ENCODE data around the gene MTHFSD.

The MTHFSD gene

GRCh38 chr16:86501989-86502855, 52.8 kb downstream of the MTHFSD start:
- peak overlapping the region; percentile 86 to 96 for H3K4me3 ChIP-seq (ENCODE audit: low read length in 2 of 2)
- peaks cover 72% of the 10 kb centered on the region for H3K4me1 ChIP-seq (ENCODE audit: control insufficient read depth, insufficient read depth, low read length)
- peak overlapping the region; percentile 98 to 100 for H3K9ac ChIP-seq (ENCODE audit: low read length in 2 of 2)
- peak overlapping the region; percentile 99 for H3K27ac ChIP-seq (ENCODE audit: low read length)
- no peaks in the 10 kb centered on the region for H3K9me3 ChIP-seq (ENCODE audit: control insufficient read depth in 2 of 2, low read length in 2 of 2)
- H3K36me3 ChIP-seq (ENCODE audit: control insufficient read depth in 2 of 2, insufficient read depth in 2 of 2, low read length in 2 of 2): no peaks in the 10 kb centered on the region
- H3K27me3 ChIP-seq (ENCODE audit: control insufficient read depth in 1 of 2, insufficient read depth in 2 of 2, low read length in 2 of 2): peaks cover 0 to 5% of the 10 kb centered on the region in 2 donors

DNA sequence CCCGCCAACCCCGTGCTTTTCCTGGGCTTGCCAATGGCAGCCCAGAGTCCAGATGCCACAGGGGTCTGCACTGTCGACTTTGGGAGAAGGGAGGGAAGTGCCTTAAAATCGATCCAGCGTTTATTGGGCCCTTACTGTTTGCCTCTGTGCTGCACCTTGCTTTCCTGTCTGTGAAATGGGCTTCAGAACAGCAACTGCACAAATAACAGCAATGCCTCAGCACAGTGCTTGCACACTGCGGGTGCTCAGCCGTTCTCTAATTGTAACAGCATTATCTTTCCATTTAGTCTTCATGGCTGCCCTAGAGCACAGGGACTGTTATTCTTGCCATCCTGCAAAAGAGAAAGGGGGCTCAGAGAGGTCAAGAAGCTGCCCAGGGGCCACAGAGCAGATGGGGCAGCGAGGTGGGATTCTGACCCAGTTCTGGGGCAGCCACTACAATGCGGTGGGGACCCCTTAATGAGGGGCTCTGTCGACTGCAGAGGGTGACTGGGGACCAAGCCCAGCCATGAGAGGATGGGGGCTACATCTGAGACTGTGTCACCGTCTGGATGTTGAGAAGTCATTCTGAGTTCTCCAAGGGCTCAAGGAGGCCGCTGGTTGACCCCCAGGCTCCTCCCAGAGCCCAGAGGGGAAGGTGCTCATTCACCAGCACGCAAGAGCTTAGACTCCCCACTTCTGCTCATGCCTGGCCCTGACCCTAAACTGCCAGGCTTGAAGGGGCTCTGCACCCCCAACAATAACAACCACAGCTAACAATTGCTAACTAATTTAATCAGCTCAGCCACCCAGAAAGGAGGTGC, 54.1 kb downstream of the MTHFSD start:
- no peaks in the 10 kb centered on the region for H3K9me3 ChIP-seq (ENCODE audit: control insufficient read depth in 2 of 2, low read length in 2 of 2)
- peak overlapping the region; percentile 99 for H3K27ac ChIP-seq (ENCODE audit: low read length)
- H3K4me3 ChIP-seq (ENCODE audit: low read length in 2 of 2): peak overlapping the region; percentile 86 to 96
- peaks cover 0 to 5% of the 10 kb centered on the region in 2 donors for H3K27me3 ChIP-seq (ENCODE audit: control insufficient read depth in 1 of 2, insufficient read depth in 2 of 2, low read length in 2 of 2)
- no peaks in the 10 kb centered on the region for H3K36me3 ChIP-seq (ENCODE audit: control insufficient read depth in 2 of 2, insufficient read depth in 2 of 2, low read length in 2 of 2)
- peak overlapping the region; percentile 98 to 100 for H3K9ac ChIP-seq (ENCODE audit: low read length in 2 of 2)
- H3K4me1 ChIP-seq (ENCODE audit: control insufficient read depth, insufficient read depth, low read length): peaks cover 60% of the 10 kb centered on the region

- Histone ChIP-seq H3K4me1 (ENCODE audit: control insufficient read depth, insufficient read depth, low read length) (peaks cover 62% of the 10 kb centered on the region), H3K9ac (ENCODE audit: low read length in 2 of 2) (peak overlapping the region; percentile 98 to 100), H3K4me3 (ENCODE audit: low read length in 2 of 2) (peak overlapping the region; percentile 86 to 96), H3K27me3 (ENCODE audit: control insufficient read depth in 1 of 2, insufficient read depth in 2 of 2, low read length in 2 of 2) (peaks cover 0 to 5% of the 10 kb centered on the region in 2 donors), H3K27ac (ENCODE audit: low read length) (peak overlapping the region; percentile 99), H3K36me3 (ENCODE audit: control insufficient read depth in 2 of 2, insufficient read depth in 2 of 2, low read length in 2 of 2) (no peaks in the 10 kb centered on the region), H3K9me3 (ENCODE audit: control insufficient read depth in 2 of 2, low read length in 2 of 2) (no peaks in the 10 kb centered on the region)
Measured at GRCh38 chr16:86499889-86500707, 54.9 kb downstream of the MTHFSD start.

GRCh38 chr16:86499440-86499786, 55.6 kb downstream of the MTHFSD start:
- Histone ChIP-seq H3K36me3 (ENCODE audit: control insufficient read depth in 2 of 2, insufficient read depth in 2 of 2, low read length in 2 of 2) (no peaks in the 10 kb centered on the region), H3K4me3 (ENCODE audit: low read length in 2 of 2) (peak overlapping the region; percentile 86 to 96), H3K9ac (ENCODE audit: low read length in 2 of 2) (peak overlapping the region; percentile 98 to 100), H3K4me1 (ENCODE audit: control insufficient read depth, insufficient read depth, low read length) (peaks cover 61% of the 10 kb centered on the region), H3K9me3 (ENCODE audit: control insufficient read depth in 2 of 2, low read length in 2 of 2) (no peaks in the 10 kb centered on the region), H3K27me3 (ENCODE audit: control insufficient read depth in 1 of 2, insufficient read depth in 2 of 2, low read length in 2 of 2) (peaks cover 2 to 3% of the 10 kb centered on the region in 2 donors), H3K27ac (ENCODE audit: low read length) (peak overlapping the region; percentile 99)

DNA sequence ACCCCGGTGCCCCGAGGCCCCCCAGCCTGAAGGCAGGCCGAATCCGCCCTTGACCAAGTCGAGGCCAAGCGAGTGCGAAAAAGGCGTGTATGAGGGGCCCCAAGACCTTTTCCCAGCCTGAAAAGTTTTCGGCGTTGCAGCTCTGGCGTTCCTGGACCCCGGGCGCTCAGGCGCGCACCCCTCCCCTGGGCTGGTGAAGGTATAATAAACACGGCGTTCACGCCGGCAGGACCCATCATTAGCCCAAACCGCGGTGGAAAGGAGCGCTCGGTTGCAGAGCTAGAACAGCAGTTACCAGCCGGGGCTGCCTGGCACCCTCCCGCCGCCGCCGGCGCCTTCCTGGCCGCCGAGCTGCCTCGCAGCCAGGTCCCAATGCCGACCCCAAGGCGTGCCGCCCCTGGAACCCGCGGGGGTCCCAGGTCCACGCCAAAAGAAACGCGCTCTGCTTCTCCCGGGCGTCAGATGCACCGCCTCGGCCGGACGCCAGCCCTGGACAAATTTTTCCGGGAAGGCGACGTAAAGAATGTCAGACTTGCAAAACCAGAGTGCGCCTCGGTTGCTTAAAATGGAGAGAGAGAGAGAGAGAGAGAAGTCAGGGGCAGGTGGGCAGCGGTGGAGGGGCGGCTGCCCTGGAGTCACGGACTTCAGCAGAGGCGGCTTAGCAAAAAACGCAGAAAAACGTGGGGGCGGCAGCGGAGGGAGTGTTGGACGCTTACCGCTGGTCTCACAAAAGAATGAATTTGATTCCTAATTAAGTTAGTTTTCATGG, 56.2 kb downstream of the MTHFSD start:
- Histone ChIP-seq H3K4me1 (ENCODE audit: control insufficient read depth, insufficient read depth, low read length) (peaks cover 58% of the 10 kb centered on the region), H3K36me3 (ENCODE audit: control insufficient read depth in 2 of 2, insufficient read depth in 2 of 2, low read length in 2 of 2) (no peaks in the 10 kb centered on the region), H3K27me3 (ENCODE audit: control insufficient read depth in 1 of 2, insufficient read depth in 2 of 2, low read length in 2 of 2) (peaks cover 2 to 3% of the 10 kb centered on the region in 2 donors), H3K9me3 (ENCODE audit: control insufficient read depth in 2 of 2, low read length in 2 of 2) (no peaks in the 10 kb centered on the region), H3K4me3 (ENCODE audit: low read length in 2 of 2) (peak overlapping the region; percentile 86 to 96), H3K9ac (ENCODE audit: low read length in 2 of 2) (peak overlapping the region; percentile 98 to 100), H3K27ac (ENCODE audit: low read length) (peak overlapping the region; percentile 99)

GRCh38 chr16:86498155-86498670, 56.8 kb downstream of the MTHFSD start:
- Histone ChIP-seq H3K27me3 (ENCODE audit: control insufficient read depth in 1 of 2, insufficient read depth in 2 of 2, low read length in 2 of 2) (peaks cover 2 to 3% of the 10 kb centered on the region in 2 donors), H3K27ac (ENCODE audit: low read length) (peak overlapping the region; percentile 99), H3K9me3 (ENCODE audit: control insufficient read depth in 2 of 2, low read length in 2 of 2) (no peaks in the 10 kb centered on the region), H3K36me3 (ENCODE audit: control insufficient read depth in 2 of 2, insufficient read depth in 2 of 2, low read length in 2 of 2) (no peaks in the 10 kb centered on the region), H3K4me3 (ENCODE audit: low read length in 2 of 2) (peak overlapping the region; percentile 86 to 96), H3K9ac (ENCODE audit: low read length in 2 of 2) (peak overlapping the region; percentile 98 to 100), H3K4me1 (ENCODE audit: control insufficient read depth, insufficient read depth, low read length) (peaks cover 62% of the 10 kb centered on the region)

GRCh38 chr16:86497551-86498021, 57.4 kb downstream of the MTHFSD start:
- Histone ChIP-seq H3K27me3 (ENCODE audit: control insufficient read depth in 1 of 2, insufficient read depth in 2 of 2, low read length in 2 of 2) (peaks cover 2 to 3% of the 10 kb centered on the region in 2 donors), H3K4me1 (ENCODE audit: control insufficient read depth, insufficient read depth, low read length) (peaks cover 65% of the 10 kb centered on the region), H3K4me3 (ENCODE audit: low read length in 2 of 2) (peak overlapping the region; percentile 73 to 86), H3K36me3 (ENCODE audit: control insufficient read depth in 2 of 2, insufficient read depth in 2 of 2, low read length in 2 of 2) (no peaks in the 10 kb centered on the region), H3K27ac (ENCODE audit: low read length) (peak overlapping the region; percentile 99), H3K9ac (ENCODE audit: low read length in 2 of 2) (peak overlapping the region; percentile 92 to 100), H3K9me3 (ENCODE audit: control insufficient read depth in 2 of 2, low read length in 2 of 2) (no peaks in the 10 kb centered on the region)

- peak overlapping the region; percentile 99 for H3K27ac ChIP-seq (ENCODE audit: low read length)
- no peaks in the 10 kb centered on the region for H3K36me3 ChIP-seq (ENCODE audit: control insufficient read depth in 2 of 2, insufficient read depth in 2 of 2, low read length in 2 of 2)
- no peaks in the 10 kb centered on the region for H3K9me3 ChIP-seq (ENCODE audit: control insufficient read depth in 2 of 2, low read length in 2 of 2)
- H3K4me1 ChIP-seq (ENCODE audit: control insufficient read depth, insufficient read depth, low read length): peaks cover 65% of the 10 kb centered on the region
- H3K27me3 ChIP-seq (ENCODE audit: control insufficient read depth in 1 of 2, insufficient read depth in 2 of 2, low read length in 2 of 2): peaks cover 2 to 3% of the 10 kb centered on the region in 2 donors
- peak overlapping the region; percentile 79 to 86 for H3K4me3 ChIP-seq (ENCODE audit: low read length in 2 of 2)
- H3K9ac ChIP-seq (ENCODE audit: low read length in 2 of 2): peak overlapping the region; percentile 92 to 100
Measured at GRCh38 chr16:86496929-86497461, 58.0 kb downstream of the MTHFSD start.

DNA sequence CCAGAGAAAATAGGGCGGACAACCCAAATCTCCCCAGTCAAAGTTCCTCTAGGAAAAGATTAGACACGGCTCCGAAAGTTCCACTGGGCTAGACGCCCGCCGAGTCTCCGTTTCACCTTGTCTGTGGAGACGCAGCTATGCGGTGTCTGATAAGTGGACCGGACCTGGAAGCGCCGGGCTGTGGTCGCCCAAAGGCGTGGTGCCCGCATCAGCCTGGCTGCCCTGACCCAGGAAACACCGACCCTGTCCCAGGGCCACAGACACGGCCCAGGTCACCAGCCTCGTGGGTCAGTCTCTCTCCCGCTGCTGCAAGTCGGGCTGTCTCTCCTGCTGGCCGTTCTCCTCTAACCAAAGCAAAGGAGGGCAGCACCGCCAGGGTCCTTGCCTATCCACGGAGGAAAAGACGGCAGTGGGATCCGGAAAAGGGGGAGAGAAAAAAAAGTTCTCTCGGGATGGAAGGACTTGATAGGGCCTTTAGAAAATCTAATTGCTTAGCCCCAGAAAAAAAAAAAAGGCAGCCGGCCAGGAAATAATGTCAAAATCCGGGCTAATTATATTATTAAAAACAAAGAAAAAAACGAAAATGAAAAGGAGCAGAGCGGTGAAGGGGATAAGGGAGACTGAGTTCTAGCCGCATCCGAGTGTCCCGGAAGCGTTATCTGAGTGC, 58.6 kb downstream of the MTHFSD start:
- Histone ChIP-seq H3K9me3 (ENCODE audit: control insufficient read depth in 2 of 2, low read length in 2 of 2) (no peaks in the 10 kb centered on the region), H3K4me3 (ENCODE audit: low read length in 2 of 2) (peak overlapping the region; percentile 79 to 86), H3K9ac (ENCODE audit: low read length in 2 of 2) (peak overlapping the region; percentile 92 to 100), H3K4me1 (ENCODE audit: control insufficient read depth, insufficient read depth, low read length) (peaks cover 65% of the 10 kb centered on the region), H3K27me3 (ENCODE audit: control insufficient read depth in 1 of 2, insufficient read depth in 2 of 2, low read length in 2 of 2) (peaks cover 2 to 3% of the 10 kb centered on the region in 2 donors), H3K36me3 (ENCODE audit: control insufficient read depth in 2 of 2, insufficient read depth in 2 of 2, low read length in 2 of 2) (no peaks in the 10 kb centered on the region), H3K27ac (ENCODE audit: low read length) (peak overlapping the region; percentile 99)

Data from stomach smooth muscle (tissue), 2 donors.